SK-N-SH treated with all-trans-retinoic acid at 6 μM for 48 hours (cell line): ENCODE measurements around the gene ENC1.

Experiments
- BACH2 ChIP-seq: fragments of 250-450 bp; sonication (Bioruptor Pico); IDR thresholded peaks from 2 replicates; pipeline ENCODE4 v1.9.0; 2021; ENCODE audit warnings: mild to moderate bottlenecking, borderline replicate concordance
- CSDC2 ChIP-seq: fragments of 250-450 bp; sonication (Bioruptor Pico); IDR thresholded peaks from 2 replicates; pipeline ENCODE4 v1.5.0; 2020; ENCODE audit warnings: mild to moderate bottlenecking, moderate library complexity
- PATZ1 ChIP-seq: fragments of 250-450 bp; sonication (Bioruptor Pico); IDR thresholded peaks from 2 replicates; pipeline ENCODE4 v1.8.0; 2020; ENCODE audit warnings: mild to moderate bottlenecking, moderate library complexity, borderline replicate concordance
- RARB ChIP-seq: fragments of 250-450 bp; sonication (Bioruptor Pico); IDR thresholded peaks from 2 replicates; pipeline ENCODE4 v1.8.0; 2021; ENCODE audit warnings: mild to moderate bottlenecking, moderate library complexity
- TF ChIP-seq, protein P1 (sequence below): fragments of 250-450 bp; sonication (Bioruptor Pico); IDR thresholded peaks from 2 replicates; pipeline ENCODE4 v1.5.1; 2021; ENCODE audit warnings: mild to moderate bottlenecking, moderate library complexity

DNA sequence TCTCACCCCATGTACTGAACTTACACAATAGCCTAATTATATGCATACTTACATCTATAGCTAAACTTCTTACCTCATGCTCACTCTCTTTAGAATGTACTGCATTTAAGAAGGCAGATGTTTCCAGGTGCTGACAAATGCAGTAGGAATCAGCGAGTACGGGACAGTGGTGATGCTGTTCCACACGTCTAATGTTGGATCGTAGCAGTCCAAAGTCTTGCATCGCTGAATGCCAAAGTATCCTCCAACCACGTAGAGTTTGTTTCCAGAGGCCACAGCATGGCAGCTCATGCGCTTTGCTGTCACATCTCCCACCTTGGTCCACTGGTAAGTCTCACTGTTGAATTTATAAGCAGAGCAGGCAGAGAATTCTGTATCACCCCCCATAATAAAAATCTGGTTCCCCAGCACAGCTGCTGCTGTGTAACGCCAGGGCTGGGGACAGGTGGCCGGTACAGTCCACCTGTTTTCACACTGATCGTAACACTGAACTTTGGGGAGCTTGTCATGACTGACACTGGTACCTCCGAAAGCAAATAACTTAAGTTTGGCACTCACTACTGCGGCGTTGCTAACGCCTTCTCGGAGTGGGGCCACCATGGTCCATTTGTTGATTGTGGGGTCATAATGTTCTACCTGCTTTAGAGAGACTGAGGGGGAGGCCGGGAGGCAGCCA lies 5.8 kb downstream of the ENC1 start:
- TF ChIP-seq CSDC2 (CRISPR knock-in tag) (no peak), RARB (CRISPR knock-in tag) (no peak), PATZ1 (CRISPR knock-in tag) (no peak), BACH2 (CRISPR knock-in tag) (no peak)
- TF ChIP-seq, protein P1, sequence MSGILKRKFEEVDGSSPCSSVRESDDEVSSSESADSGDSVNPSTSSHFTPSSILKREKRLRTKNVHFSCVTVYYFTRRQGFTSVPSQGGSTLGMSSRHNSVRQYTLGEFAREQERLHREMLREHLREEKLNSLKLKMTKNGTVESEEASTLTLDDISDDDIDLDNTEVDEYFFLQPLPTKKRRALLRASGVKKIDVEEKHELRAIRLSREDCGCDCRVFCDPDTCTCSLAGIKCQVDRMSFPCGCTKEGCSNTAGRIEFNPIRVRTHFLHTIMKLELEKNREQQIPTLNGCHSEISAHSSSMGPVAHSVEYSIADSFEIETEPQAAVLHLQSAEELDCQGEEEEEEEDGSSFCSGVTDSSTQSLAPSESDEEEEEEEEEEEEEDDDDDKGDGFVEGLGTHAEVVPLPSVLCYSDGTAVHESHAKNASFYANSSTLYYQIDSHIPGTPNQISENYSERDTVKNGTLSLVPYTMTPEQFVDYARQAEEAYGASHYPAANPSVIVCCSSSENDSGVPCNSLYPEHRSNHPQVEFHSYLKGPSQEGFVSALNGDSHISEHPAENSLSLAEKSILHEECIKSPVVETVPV (CRISPR knock-in tag) = no peak
